Upper lobe of left lung (tissue), 4 donors: ENCODE results near the gene SRPK2.

Experiments used
- POLR2AphosphoS5 ChIP-seq, 2 donors: sonication (generic); formaldehyde crosslinking; IDR thresholded peaks; one replicate each; pipeline ENCODE4 v1.5.1; 2017; ENCODE audit warnings: antibody characterized with exemption in 2 of 2
- TF ChIP-seq, protein P1 (sequence below), 6 experiments: fragments of 450-650 bp in 4 of 6; fragments of 200-600 bp in 2 of 6; sonication (generic) in 2 of 6; IDR thresholded peaks; one replicate each; pipeline ENCODE4 v1.5.1; 2016 to 2019; ENCODE audit warnings: antibody characterized with exemption in 6 of 6

DNA sequence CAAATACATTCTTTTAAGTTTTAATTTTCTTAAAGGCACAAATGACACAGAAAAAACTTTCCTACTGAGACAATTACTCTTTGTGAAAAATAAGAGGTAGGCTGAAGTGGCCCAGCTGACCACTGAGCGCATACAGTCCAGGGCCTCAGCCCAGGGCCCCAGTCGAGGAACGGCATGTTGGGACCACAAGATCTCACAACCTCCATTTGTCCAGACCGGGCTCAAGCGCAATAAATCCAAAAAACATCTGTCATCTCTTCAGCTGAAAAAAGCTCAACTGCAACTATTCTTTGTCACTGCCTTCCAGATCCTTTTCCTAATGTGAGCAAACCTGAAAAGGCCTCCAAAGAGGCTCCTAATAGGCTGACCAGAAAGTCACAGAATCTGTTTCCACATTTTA is 165.8 kb downstream of the SRPK2 start:
- TF ChIP-seq, protein P1, sequence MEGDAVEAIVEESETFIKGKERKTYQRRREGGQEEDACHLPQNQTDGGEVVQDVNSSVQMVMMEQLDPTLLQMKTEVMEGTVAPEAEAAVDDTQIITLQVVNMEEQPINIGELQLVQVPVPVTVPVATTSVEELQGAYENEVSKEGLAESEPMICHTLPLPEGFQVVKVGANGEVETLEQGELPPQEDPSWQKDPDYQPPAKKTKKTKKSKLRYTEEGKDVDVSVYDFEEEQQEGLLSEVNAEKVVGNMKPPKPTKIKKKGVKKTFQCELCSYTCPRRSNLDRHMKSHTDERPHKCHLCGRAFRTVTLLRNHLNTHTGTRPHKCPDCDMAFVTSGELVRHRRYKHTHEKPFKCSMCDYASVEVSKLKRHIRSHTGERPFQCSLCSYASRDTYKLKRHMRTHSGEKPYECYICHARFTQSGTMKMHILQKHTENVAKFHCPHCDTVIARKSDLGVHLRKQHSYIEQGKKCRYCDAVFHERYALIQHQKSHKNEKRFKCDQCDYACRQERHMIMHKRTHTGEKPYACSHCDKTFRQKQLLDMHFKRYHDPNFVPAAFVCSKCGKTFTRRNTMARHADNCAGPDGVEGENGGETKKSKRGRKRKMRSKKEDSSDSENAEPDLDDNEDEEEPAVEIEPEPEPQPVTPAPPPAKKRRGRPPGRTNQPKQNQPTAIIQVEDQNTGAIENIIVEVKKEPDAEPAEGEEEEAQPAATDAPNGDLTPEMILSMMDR (IDR thresholded peaks at IDR 0.05), result no peak
- TF ChIP-seq POLR2AphosphoS5 (IDR thresholded peaks at IDR 0.05), result no peak
